SK-N-SH (cell line): ENCODE results near the gene KNOP1.

Experiments
- ELF1 ChIP-seq: IDR thresholded peaks from 2 replicates; pipeline ENCODE4 v1.4.0; 2012
- EP300 ChIP-seq, 2 experiments: IDR thresholded peaks; 2 replicates each; pipeline versions ENCODE4 v1.4.0 to v1.6.1; 2012; ENCODE audit warnings: borderline replicate concordance in 1 of 2, low read depth in 1 of 2, low read length in 1 of 2
- EZH2phosphoT487 ChIP-seq: fragments of 200-600 bp; sonication (generic); IDR thresholded peaks from 2 replicates; pipeline ENCODE4 v1.6.1; 2017; ENCODE audit warnings: low read depth, mixed run types, mild to moderate bottlenecking, antibody characterized with exemption, moderate library complexity, borderline replicate concordance
- GABPA ChIP-seq: IDR thresholded peaks from 2 replicates; pipeline ENCODE4 v1.4.0; 2012; ENCODE audit warnings: low read depth, mild to moderate bottlenecking
- POLR2AphosphoS5 ChIP-seq: IDR thresholded peaks from 2 replicates; pipeline ENCODE4 v1.6.1; 2012; ENCODE audit warnings: low read depth, low read length
- RCOR1 ChIP-seq: fragments of 150-350 bp; IDR thresholded peaks from 2 replicates; pipeline ENCODE4 v1.6.1; 2017; ENCODE audit warnings: antibody characterized with exemption, low read length
- RFX5 ChIP-seq: IDR thresholded peaks from 2 replicates; pipeline ENCODE4 v1.6.1; 2012; ENCODE audit warnings: mild to moderate bottlenecking, improper control_type of control experiment, low read length
- RXRA ChIP-seq: IDR thresholded peaks from 2 replicates; pipeline ENCODE4 v1.4.0; 2012; ENCODE audit warnings: low read depth, mild to moderate bottlenecking, borderline replicate concordance
- TAF1 ChIP-seq: IDR thresholded peaks from 2 replicates; pipeline ENCODE4 v1.6.1; 2012; ENCODE audit warnings: low read depth, mild to moderate bottlenecking, low read length, moderate library complexity, borderline replicate concordance
- TEAD4 ChIP-seq: IDR thresholded peaks from 2 replicates; pipeline ENCODE4 v1.4.0; 2012; ENCODE audit warnings: mild to moderate bottlenecking, borderline replicate concordance; ENCODE audit not compliant: insufficient read depth
- TF ChIP-seq, protein P1 (sequence below): fragments of 200-600 bp; sonication (generic); IDR thresholded peaks from 2 replicates; pipeline ENCODE4 v1.6.1; 2017; ENCODE audit warnings: antibody characterized with exemption, mild to moderate bottlenecking, moderate library complexity
- TF ChIP-seq, protein P2 (sequence below): IDR thresholded peaks from 2 replicates; pipeline ENCODE4 v1.6.1; 2012; ENCODE audit warnings: mild to moderate bottlenecking, low read depth, low read length, moderate library complexity
- TF ChIP-seq, protein P3 (sequence below): IDR thresholded peaks from 2 replicates; pipeline ENCODE4 v1.4.0; 2012; ENCODE audit warnings: low read depth, borderline replicate concordance
- TF ChIP-seq, protein P4 (sequence below): fragments of 150-350 bp; IDR thresholded peaks from 2 replicates; pipeline ENCODE4 v1.6.1; 2016; ENCODE audit warnings: mild to moderate bottlenecking, low read depth, low read length

DNA sequence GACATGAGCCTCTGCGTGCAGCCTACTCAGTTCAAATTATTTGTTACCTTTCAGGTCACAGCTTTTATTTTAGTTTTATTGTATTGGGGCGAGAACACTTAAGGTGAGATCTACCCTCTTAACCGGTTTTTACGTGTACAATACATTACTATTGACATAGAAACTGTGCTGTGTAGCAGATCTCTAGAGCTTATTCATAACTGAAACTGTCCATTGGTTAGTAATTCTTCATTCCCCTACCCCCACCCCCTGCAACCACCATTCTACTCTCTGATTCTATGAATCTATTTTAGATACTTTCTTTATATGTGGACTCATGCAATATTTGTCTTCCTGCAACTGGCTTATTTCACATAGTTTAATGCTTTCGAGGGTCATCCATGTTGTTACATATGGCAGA is 43.5 kb downstream of the KNOP1 start:
- no peak for TF ChIP-seq RFX5
- no peak for TF ChIP-seq ELF1
- TF ChIP-seq RCOR1, result no peak
- TF ChIP-seq, protein P1, sequence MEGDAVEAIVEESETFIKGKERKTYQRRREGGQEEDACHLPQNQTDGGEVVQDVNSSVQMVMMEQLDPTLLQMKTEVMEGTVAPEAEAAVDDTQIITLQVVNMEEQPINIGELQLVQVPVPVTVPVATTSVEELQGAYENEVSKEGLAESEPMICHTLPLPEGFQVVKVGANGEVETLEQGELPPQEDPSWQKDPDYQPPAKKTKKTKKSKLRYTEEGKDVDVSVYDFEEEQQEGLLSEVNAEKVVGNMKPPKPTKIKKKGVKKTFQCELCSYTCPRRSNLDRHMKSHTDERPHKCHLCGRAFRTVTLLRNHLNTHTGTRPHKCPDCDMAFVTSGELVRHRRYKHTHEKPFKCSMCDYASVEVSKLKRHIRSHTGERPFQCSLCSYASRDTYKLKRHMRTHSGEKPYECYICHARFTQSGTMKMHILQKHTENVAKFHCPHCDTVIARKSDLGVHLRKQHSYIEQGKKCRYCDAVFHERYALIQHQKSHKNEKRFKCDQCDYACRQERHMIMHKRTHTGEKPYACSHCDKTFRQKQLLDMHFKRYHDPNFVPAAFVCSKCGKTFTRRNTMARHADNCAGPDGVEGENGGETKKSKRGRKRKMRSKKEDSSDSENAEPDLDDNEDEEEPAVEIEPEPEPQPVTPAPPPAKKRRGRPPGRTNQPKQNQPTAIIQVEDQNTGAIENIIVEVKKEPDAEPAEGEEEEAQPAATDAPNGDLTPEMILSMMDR, result no peak
- no peak for TF ChIP-seq TEAD4
- no peak for TF ChIP-seq TAF1
- no peak for TF ChIP-seq GABPA
- TF ChIP-seq RXRA, result no peak
- no peak for TF ChIP-seq EZH2phosphoT487
- no peak for TF ChIP-seq EP300 (IDR thresholded peaks at IDR 0.05; ENCODE audit: borderline replicate concordance in 1 of 2, low read depth in 1 of 2, low read length in 1 of 2)
- TF ChIP-seq, protein P2, sequence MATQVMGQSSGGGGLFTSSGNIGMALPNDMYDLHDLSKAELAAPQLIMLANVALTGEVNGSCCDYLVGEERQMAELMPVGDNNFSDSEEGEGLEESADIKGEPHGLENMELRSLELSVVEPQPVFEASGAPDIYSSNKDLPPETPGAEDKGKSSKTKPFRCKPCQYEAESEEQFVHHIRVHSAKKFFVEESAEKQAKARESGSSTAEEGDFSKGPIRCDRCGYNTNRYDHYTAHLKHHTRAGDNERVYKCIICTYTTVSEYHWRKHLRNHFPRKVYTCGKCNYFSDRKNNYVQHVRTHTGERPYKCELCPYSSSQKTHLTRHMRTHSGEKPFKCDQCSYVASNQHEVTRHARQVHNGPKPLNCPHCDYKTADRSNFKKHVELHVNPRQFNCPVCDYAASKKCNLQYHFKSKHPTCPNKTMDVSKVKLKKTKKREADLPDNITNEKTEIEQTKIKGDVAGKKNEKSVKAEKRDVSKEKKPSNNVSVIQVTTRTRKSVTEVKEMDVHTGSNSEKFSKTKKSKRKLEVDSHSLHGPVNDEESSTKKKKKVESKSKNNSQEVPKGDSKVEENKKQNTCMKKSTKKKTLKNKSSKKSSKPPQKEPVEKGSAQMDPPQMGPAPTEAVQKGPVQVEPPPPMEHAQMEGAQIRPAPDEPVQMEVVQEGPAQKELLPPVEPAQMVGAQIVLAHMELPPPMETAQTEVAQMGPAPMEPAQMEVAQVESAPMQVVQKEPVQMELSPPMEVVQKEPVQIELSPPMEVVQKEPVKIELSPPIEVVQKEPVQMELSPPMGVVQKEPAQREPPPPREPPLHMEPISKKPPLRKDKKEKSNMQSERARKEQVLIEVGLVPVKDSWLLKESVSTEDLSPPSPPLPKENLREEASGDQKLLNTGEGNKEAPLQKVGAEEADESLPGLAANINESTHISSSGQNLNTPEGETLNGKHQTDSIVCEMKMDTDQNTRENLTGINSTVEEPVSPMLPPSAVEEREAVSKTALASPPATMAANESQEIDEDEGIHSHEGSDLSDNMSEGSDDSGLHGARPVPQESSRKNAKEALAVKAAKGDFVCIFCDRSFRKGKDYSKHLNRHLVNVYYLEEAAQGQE, result no peak
- TF ChIP-seq, protein P3, sequence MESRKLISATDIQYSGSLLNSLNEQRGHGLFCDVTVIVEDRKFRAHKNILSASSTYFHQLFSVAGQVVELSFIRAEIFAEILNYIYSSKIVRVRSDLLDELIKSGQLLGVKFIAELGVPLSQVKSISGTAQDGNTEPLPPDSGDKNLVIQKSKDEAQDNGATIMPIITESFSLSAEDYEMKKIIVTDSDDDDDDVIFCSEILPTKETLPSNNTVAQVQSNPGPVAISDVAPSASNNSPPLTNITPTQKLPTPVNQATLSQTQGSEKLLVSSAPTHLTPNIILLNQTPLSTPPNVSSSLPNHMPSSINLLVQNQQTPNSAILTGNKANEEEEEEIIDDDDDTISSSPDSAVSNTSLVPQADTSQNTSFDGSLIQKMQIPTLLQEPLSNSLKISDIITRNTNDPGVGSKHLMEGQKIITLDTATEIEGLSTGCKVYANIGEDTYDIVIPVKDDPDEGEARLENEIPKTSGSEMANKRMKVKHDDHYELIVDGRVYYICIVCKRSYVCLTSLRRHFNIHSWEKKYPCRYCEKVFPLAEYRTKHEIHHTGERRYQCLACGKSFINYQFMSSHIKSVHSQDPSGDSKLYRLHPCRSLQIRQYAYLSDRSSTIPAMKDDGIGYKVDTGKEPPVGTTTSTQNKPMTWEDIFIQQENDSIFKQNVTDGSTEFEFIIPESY, result no peak
- no peak for TF ChIP-seq POLR2AphosphoS5
- TF ChIP-seq, protein P4, sequence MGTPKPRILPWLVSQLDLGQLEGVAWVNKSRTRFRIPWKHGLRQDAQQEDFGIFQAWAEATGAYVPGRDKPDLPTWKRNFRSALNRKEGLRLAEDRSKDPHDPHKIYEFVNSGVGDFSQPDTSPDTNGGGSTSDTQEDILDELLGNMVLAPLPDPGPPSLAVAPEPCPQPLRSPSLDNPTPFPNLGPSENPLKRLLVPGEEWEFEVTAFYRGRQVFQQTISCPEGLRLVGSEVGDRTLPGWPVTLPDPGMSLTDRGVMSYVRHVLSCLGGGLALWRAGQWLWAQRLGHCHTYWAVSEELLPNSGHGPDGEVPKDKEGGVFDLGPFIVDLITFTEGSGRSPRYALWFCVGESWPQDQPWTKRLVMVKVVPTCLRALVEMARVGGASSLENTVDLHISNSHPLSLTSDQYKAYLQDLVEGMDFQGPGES, result no peak
